H9 (cell line): ENCODE data around the gene WDR37. TPM values are rescaled to one million over a fixed set of nuclear protein-coding genes. Genes with fewer than 3 reads are reported as not detected.

ENCODE experiments used
- DNase-seq: peaks from one replicate; pipeline ENCODE4 v3.0.0-alpha.2; 2017
- H2AFZ ChIP-seq: one replicate; pipeline ENCODE4 v1.6.1; 2013; ENCODE audit warnings: mild to moderate bottlenecking, low read length, control low read depth, moderate library complexity
- H2AK5ac ChIP-seq: 2 replicates; pipeline ENCODE4 v1.6.1; 2013; ENCODE audit warnings: low read length, control low read depth, mixed read lengths; ENCODE audit not compliant: insufficient read length
- H2BK120ac ChIP-seq: one replicate; pipeline ENCODE4 v1.6.1; 2013; ENCODE audit warnings: low read depth, mild to moderate bottlenecking, low read length, control low read depth, inconsistent platforms; ENCODE audit not compliant: poor library complexity, severe bottlenecking
- H2BK12ac ChIP-seq: 2 replicates; pipeline ENCODE4 v1.6.1; 2013; ENCODE audit warnings: low read length, control low read depth, mixed read lengths, low read depth; ENCODE audit not compliant: insufficient read length
- H2BK15ac ChIP-seq: 2 replicates; pipeline ENCODE4 v1.6.1; 2013; ENCODE audit warnings: low read depth, low read length, control low read depth
- H2BK20ac ChIP-seq: one replicate; pipeline ENCODE4 v1.6.1; 2013; ENCODE audit warnings: low read depth, mild to moderate bottlenecking, low read length, control low read depth, inconsistent platforms; ENCODE audit not compliant: poor library complexity, severe bottlenecking
- H2BK5ac ChIP-seq: 2 replicates; pipeline ENCODE4 v1.6.1; 2013; ENCODE audit warnings: low read length, control low read depth, mixed read lengths; ENCODE audit not compliant: insufficient read length
- H3K14ac ChIP-seq: 2 replicates; pipeline ENCODE4 v1.6.1; 2013; ENCODE audit warnings: low read length, control low read depth; ENCODE audit not compliant: insufficient read depth
- H3K18ac ChIP-seq: 2 replicates; pipeline ENCODE4 v1.6.1; 2013; ENCODE audit warnings: low read depth, mild to moderate bottlenecking, mixed read lengths, low read length, control low read depth; ENCODE audit not compliant: insufficient read length
- H3K23ac ChIP-seq: 2 replicates; pipeline ENCODE4 v1.6.1; 2013; ENCODE audit warnings: low read length, control low read depth, mixed read lengths, low read depth; ENCODE audit not compliant: insufficient read length
- H3K23me2 ChIP-seq: 2 replicates; pipeline ENCODE4 v1.6.1; 2013; ENCODE audit warnings: low read depth, mild to moderate bottlenecking, mixed read lengths, low read length, control low read depth; ENCODE audit not compliant: insufficient read length, poor library complexity, severe bottlenecking
- H3K27ac ChIP-seq: 2 replicates; pipeline ENCODE4 v1.5.1; 2013; ENCODE audit warnings: low read length, control low read depth, mixed read lengths, low read depth; ENCODE audit not compliant: insufficient read length
- H3K27me3 ChIP-seq: 2 replicates; pipeline ENCODE4 v1.6.1; 2013; ENCODE audit warnings: low read length, control low read depth, inconsistent platforms; ENCODE audit not compliant: insufficient read depth
- H3K4ac ChIP-seq: 2 replicates; pipeline ENCODE4 v1.6.1; 2013; ENCODE audit warnings: low read depth, mild to moderate bottlenecking, control low read depth, inconsistent platforms, low read length, moderate library complexity
- H3K4me1 ChIP-seq: 2 replicates; pipeline ENCODE4 v1.6.1; 2013; ENCODE audit warnings: low read length, control low read depth, inconsistent platforms; ENCODE audit not compliant: insufficient read depth
- H3K4me2 ChIP-seq: 2 replicates; pipeline ENCODE4 v1.6.1; 2013; ENCODE audit warnings: low read length, control low read depth, mixed read lengths; ENCODE audit not compliant: insufficient read length, insufficient read depth
- H3K56ac ChIP-seq: 2 replicates; pipeline ENCODE4 v1.6.1; 2013; ENCODE audit warnings: low read depth, mild to moderate bottlenecking, mixed read lengths, low read length, control low read depth; ENCODE audit not compliant: insufficient read length
- H3K79me1 ChIP-seq: 2 replicates; pipeline ENCODE4 v1.6.1; 2013; ENCODE audit warnings: low read depth, mild to moderate bottlenecking, moderate library complexity, low read length, control low read depth, inconsistent platforms; ENCODE audit not compliant: insufficient read depth, poor library complexity, severe bottlenecking
- H3K79me2 ChIP-seq: 2 replicates; pipeline ENCODE4 v1.6.1; 2013; ENCODE audit warnings: low read length, control low read depth, inconsistent platforms; ENCODE audit not compliant: insufficient read depth
- H3K9ac ChIP-seq: 2 replicates; pipeline ENCODE4 v1.6.1; 2013; ENCODE audit warnings: low read length, control low read depth, mixed read lengths; ENCODE audit not compliant: insufficient read length; ENCODE audit errors: extremely low read depth
- H3K9me3 ChIP-seq: one replicate; pipeline ENCODE4 v1.6.1; 2013; ENCODE audit warnings: low read depth, low read length, inconsistent platforms; ENCODE audit not compliant: control insufficient read depth
- H3T11ph ChIP-seq: one replicate; pipeline ENCODE4 v1.6.1; 2013; ENCODE audit warnings: mild to moderate bottlenecking, low read length, control low read depth, inconsistent platforms
- H4K20me1 ChIP-seq: one replicate; pipeline ENCODE4 v1.6.1; 2013; ENCODE audit not compliant: control insufficient read depth, insufficient read length, insufficient read depth
- H4K5ac ChIP-seq: 2 replicates; pipeline ENCODE4 v1.6.1; 2013; ENCODE audit warnings: low read depth, mild to moderate bottlenecking, mixed read lengths, low read length, control low read depth; ENCODE audit not compliant: insufficient read length
- H4K8ac ChIP-seq: replicated peaks from 2 replicates; pipeline ENCODE4 v1.6.1; 2013; ENCODE audit warnings: low read length, control low read depth, mixed read lengths, low read depth; ENCODE audit not compliant: insufficient read length
- H4K91ac ChIP-seq: 2 replicates; pipeline ENCODE4 v1.6.1; 2013; ENCODE audit warnings: low read depth, mild to moderate bottlenecking, moderate library complexity, mixed read lengths, low read length, control low read depth; ENCODE audit not compliant: insufficient read length
- H3K27ac Mint-ChIP-seq, 3 experiments: 2 replicates in 2 of 3; 3 replicates in 1 of 3; pipeline ENCODE4 v1.8.0; 2020 to 2021; ENCODE audit warnings: mixed read lengths in 3 of 3, mild to moderate bottlenecking in 1 of 3, moderate library complexity in 1 of 3
- H3K27me3 Mint-ChIP-seq: 2 replicates; pipeline ENCODE4 v1.8.0; 2021; ENCODE audit warnings: low read depth, mild to moderate bottlenecking, moderate library complexity, mixed read lengths
- H3K36me3 Mint-ChIP-seq, 3 experiments: 2 replicates in 2 of 3; 3 replicates in 1 of 3; pipeline ENCODE4 v1.8.0; 2020 to 2021; ENCODE audit warnings: low read depth in 3 of 3, mixed read lengths in 3 of 3; ENCODE audit not compliant: insufficient read depth in 1 of 3
- H3K4me1 Mint-ChIP-seq, 2 experiments: 2 replicates each; pipeline ENCODE4 v1.8.0; 2020; ENCODE audit warnings: mixed read lengths in 2 of 2
- H3K4me3 Mint-ChIP-seq, 2 experiments: 2 replicates in 1 of 2; 3 replicates in 1 of 2; pipeline ENCODE4 v1.8.0; 2020 to 2021; ENCODE audit warnings: mild to moderate bottlenecking in 2 of 2, mixed read lengths in 2 of 2, moderate library complexity in 1 of 2
- H3K9me3 Mint-ChIP-seq, 2 experiments: 2 replicates in 1 of 2; 3 replicates in 1 of 2; pipeline ENCODE4 v1.8.0; 2020; ENCODE audit warnings: mild to moderate bottlenecking in 2 of 2, mixed read lengths in 2 of 2, moderate library complexity in 1 of 2
- WGBS: extraction: QIAGEN DNeasy Blood & Tissue Kit; methylation state at CpG from one replicate; pipeline ENCODE4 v1.1.7; 2013; ENCODE audit warnings: missing lambda C conversion rate, low lambda C conversion rate, mixed read lengths; ENCODE audit not compliant: insufficient read length; ENCODE audit errors: extremely low coverage; 5-methylcytosine and 5-hydroxymethylcytosine counted together
- total RNA-seq: library from RNA; stranded (reverse); gene quantifications from 2 replicates; pipeline ENCODE4 v1.2.1, GENCODE V29; 2021
- TF ChIP-seq, protein P1 (sequence below): fragments of 200-600 bp; sonication (generic); conservative IDR thresholded peaks from 3 replicates; pipeline ENCODE4 v1.8.0; 2021; ENCODE audit warnings: antibody characterized with exemption, mild to moderate bottlenecking

Gene WDR37
- total RNA-seq, 1 experiment from 2014 or later = 13.1 TPM

- H2BK12ac ChIP-seq = no peak overlapping the region
- no peaks in the 10 kb centered on the region for H3K36me3 Mint-ChIP-seq
- peaks cover 0 to 11% of the 10 kb centered on the region in 2 experiments; a peak in 2 of 4 replicates for H3K4me1 Mint-ChIP-seq
These were observed 114.0 kb downstream of the WDR37 start for GRCh38 chr10:1169981-1170866.

More at GRCh38 chr10:1169981-1170866, 114.0 kb downstream of the WDR37 start:
- H3K79me1 ChIP-seq = no peaks in the 10 kb centered on the region
- no peak overlapping the region for H3K23ac ChIP-seq
- H3K23me2 ChIP-seq = no peaks in the 10 kb centered on the region
- no peak overlapping the region for H2BK5ac ChIP-seq
- no peak overlapping the region for H4K5ac ChIP-seq
- no peak overlapping the region for H2AK5ac ChIP-seq
- H2AFZ ChIP-seq = no peak overlapping the region
- H3K18ac ChIP-seq = no peak overlapping the region
- Mint-ChIP-seq H3K27me3 (peaks cover 4% of the 10 kb centered on the region), H3K4me3 (no peak overlapping the region), H3K9me3 (no peaks in the 10 kb centered on the region), H3K27ac (no peak overlapping the region)
- no peak overlapping the region for H3K56ac ChIP-seq
- H3K27me3 ChIP-seq = no peaks in the 10 kb centered on the region
- H4K91ac ChIP-seq = no peak overlapping the region
- no peak overlapping the region for H3K4ac ChIP-seq
- no peaks in the 10 kb centered on the region for H3K4me1 ChIP-seq
- DNase-seq = no peak
- no peaks in the 10 kb centered on the region for H4K20me1 ChIP-seq
- H4K8ac ChIP-seq = no peak overlapping the region
- no peaks in the 10 kb centered on the region for H3K9me3 ChIP-seq
- H3K4me2 ChIP-seq = no peak overlapping the region
- WGBS = no CpG with 5 or more reads among the region's 22 CpGs
- H2BK20ac ChIP-seq = no peak overlapping the region
- TF ChIP-seq, protein P1, sequence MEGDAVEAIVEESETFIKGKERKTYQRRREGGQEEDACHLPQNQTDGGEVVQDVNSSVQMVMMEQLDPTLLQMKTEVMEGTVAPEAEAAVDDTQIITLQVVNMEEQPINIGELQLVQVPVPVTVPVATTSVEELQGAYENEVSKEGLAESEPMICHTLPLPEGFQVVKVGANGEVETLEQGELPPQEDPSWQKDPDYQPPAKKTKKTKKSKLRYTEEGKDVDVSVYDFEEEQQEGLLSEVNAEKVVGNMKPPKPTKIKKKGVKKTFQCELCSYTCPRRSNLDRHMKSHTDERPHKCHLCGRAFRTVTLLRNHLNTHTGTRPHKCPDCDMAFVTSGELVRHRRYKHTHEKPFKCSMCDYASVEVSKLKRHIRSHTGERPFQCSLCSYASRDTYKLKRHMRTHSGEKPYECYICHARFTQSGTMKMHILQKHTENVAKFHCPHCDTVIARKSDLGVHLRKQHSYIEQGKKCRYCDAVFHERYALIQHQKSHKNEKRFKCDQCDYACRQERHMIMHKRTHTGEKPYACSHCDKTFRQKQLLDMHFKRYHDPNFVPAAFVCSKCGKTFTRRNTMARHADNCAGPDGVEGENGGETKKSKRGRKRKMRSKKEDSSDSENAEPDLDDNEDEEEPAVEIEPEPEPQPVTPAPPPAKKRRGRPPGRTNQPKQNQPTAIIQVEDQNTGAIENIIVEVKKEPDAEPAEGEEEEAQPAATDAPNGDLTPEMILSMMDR = no peak
- no peak overlapping the region for H2BK15ac ChIP-seq
- H3K14ac ChIP-seq = no peak overlapping the region; the same call in 1 of the 2 replicates
- H3K79me2 ChIP-seq = no peaks in the 10 kb centered on the region
- H3T11ph ChIP-seq = no peak overlapping the region
- H2BK120ac ChIP-seq = no peak overlapping the region
- H3K27ac ChIP-seq = no peak overlapping the region
- no peak overlapping the region for H3K9ac ChIP-seq
